Measurements from ENCODE around the gene AQP12B.

AQP12B gene

GRCh38 chr2:240717681-240718581, 35.2 kb upstream of the AQP12B start:
- no peak for DNase-seq

GRCh38 chr2:240717181-240717641, 34.5 kb upstream of the AQP12B start:
- no peak for DNase-seq

GRCh38 chr2:240716130-240716798, 33.6 kb upstream of the AQP12B start:
- DNase-seq = no peak

GRCh38 chr2:240714747-240715725, 32.4 kb upstream of the AQP12B start:
- DNase-seq = no peak

GRCh38 chr2:240713928-240714746, 31.5 kb upstream of the AQP12B start:
- no peak for DNase-seq

GRCh38 chr2:240713071-240713927, 30.6 kb upstream of the AQP12B start:
- no peak for DNase-seq

- no peak for DNase-seq
Measured at GRCh38 chr2:240712121-240712520, 29.4 kb upstream of the AQP12B start.

- DNase-seq = no peak
Measured at GRCh38 chr2:240711701-240712100, 29.0 kb upstream of the AQP12B start.

GRCh38 chr2:240711296-240711695, 28.6 kb upstream of the AQP12B start:
- no peak for DNase-seq

GRCh38 chr2:240708457-240708856, 25.8 kb upstream of the AQP12B start:
- DNase-seq = no peak

GRCh38 chr2:240707821-240708220, 25.1 kb upstream of the AQP12B start:
- DNase-seq = no peak

GRCh38 chr2:240707043-240707756, 24.5 kb upstream of the AQP12B start:
- DNase-seq = no peak

GRCh38 chr2:240705204-240705791, 22.6 kb upstream of the AQP12B start:
- DNase-seq = no peak

GRCh38 chr2:240704651-240705050, 22.0 kb upstream of the AQP12B start:
- peak; percentile 24 for DNase-seq

- DNase-seq = no peak
Measured at GRCh38 chr2:240703417-240704341, 21.0 kb upstream of the AQP12B start.

- no peak for DNase-seq
Measured at GRCh38 chr2:240702640-240703011, 19.9 kb upstream of the AQP12B start.

- DNase-seq = no peak
Measured at GRCh38 chr2:240701736-240702639, 19.3 kb upstream of the AQP12B start.

Data from stimulated activated naive CD4-positive, alpha-beta T cell treated with Interleukin-2 at 50 U/mL for 16 hours (primary cell).